ENCODE results near the gene UBE4B.

DNA sequence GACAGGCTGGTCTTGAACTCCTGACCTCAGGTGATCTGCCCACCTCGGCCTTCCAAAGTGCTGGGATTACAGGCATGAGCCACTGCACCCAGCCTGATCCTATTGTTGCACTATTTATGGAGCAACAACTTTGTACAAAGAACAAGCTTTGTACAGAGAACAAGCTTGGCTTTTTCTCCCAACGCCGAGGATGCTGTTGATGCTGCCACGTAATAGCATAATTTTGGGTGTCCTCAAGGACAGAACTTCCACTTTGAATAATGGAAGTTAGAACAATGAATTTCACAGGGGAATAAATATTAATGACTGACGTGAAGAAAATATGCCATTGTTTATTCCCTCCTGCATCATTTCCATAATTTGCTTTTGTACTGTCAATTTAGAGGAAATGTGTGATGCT is 48.5 kb upstream of the UBE4B start:
- TF ChIP-seq, protein P1, sequence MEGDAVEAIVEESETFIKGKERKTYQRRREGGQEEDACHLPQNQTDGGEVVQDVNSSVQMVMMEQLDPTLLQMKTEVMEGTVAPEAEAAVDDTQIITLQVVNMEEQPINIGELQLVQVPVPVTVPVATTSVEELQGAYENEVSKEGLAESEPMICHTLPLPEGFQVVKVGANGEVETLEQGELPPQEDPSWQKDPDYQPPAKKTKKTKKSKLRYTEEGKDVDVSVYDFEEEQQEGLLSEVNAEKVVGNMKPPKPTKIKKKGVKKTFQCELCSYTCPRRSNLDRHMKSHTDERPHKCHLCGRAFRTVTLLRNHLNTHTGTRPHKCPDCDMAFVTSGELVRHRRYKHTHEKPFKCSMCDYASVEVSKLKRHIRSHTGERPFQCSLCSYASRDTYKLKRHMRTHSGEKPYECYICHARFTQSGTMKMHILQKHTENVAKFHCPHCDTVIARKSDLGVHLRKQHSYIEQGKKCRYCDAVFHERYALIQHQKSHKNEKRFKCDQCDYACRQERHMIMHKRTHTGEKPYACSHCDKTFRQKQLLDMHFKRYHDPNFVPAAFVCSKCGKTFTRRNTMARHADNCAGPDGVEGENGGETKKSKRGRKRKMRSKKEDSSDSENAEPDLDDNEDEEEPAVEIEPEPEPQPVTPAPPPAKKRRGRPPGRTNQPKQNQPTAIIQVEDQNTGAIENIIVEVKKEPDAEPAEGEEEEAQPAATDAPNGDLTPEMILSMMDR (IDR thresholded peaks at IDR 0.05 in 8 of 11, conservative IDR thresholded peaks at IDR 0.05 in 3 of 11) = no peak
- TF ChIP-seq POLR2AphosphoS5 (IDR thresholded peaks at IDR 0.05) (no peak), POLR2A (IDR thresholded peaks at IDR 0.05) (no peak)

Measured in spleen (tissue), 7 donors.